ENCODE data around the gene ZFHX2.

Gene ZFHX2

GRCh38 chr14:23572524-23572828, 20.9 kb upstream of the ZFHX2 start:
- no peak for DNase-seq

GRCh38 chr14:23571701-23572523, 20.3 kb upstream of the ZFHX2 start:
- DNase-seq, result no peak

GRCh38 chr14:23570806-23571483, 19.4 kb upstream of the ZFHX2 start:
- DNase-seq, result no peak

GRCh38 chr14:23569443-23570151, 18.0 kb upstream of the ZFHX2 start:
- DNase-seq, result no peak

- DNase-seq, result no peak
Measured at GRCh38 chr14:23568600-23569331, 17.2 kb upstream of the ZFHX2 start.

- DNase-seq, result no peak
Measured at GRCh38 chr14:23568021-23568599, 16.5 kb upstream of the ZFHX2 start.

- peak; percentile 76 for DNase-seq
Measured at GRCh38 chr14:23567186-23568020, 15.8 kb upstream of the ZFHX2 start, which contains the start of gene AP1G2. Gene AP1G2, minus strand, starts transcription at chr14:23567791. Its CDS starts 477 bp downstream, at chr14:23567314.

DNA sequence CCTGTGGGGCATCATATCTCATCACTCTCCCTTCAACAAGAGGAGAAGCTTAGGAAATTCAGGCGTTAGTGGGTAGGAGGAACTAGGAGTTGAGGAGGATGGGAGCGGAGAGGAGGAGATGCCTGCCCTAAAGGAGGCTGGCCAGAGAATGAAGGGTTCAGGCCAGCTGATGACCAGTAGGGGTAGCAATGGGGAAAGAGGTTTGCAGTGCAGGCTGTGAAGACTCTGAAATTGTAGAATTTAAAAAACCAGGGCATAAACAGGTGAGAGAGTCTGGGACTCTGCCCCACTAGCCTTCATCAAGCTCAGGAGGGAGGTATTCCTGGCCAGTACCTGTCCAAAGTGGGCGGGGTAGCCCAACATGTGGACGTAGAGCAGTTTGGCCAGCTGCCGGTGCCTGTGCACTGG, 15.2 kb upstream of the ZFHX2 start:
- DNase-seq, result no peak

- no peak for DNase-seq
Measured at GRCh38 chr14:23566112-23566777, 14.7 kb upstream of the ZFHX2 start.

DNA sequence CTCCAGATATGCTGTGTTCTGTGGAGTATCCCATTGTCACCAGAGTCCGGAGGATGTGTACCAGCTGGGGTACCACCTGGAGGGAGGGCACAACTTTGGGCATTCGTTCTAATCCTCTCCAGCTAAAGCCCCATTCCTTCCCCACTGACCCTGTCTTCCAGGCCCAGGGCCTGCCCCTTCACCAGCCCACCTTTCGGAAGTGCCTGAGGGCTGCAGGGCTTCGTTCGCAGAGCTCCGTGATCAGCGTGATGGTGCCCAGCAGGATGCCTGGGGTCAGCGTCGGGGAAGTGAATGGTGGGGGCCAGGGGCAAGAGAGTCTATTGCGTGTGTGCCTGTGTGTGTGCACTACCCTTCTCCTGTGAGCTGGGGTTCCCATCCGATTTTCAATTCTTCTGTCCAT, 14.1 kb upstream of the ZFHX2 start:
- no peak for DNase-seq

- DNase-seq, result no peak
Measured at GRCh38 chr14:23564876-23565275, 13.3 kb upstream of the ZFHX2 start.

GRCh38 chr14:23564181-23564812, 12.7 kb upstream of the ZFHX2 start:
- no peak for DNase-seq

DNA sequence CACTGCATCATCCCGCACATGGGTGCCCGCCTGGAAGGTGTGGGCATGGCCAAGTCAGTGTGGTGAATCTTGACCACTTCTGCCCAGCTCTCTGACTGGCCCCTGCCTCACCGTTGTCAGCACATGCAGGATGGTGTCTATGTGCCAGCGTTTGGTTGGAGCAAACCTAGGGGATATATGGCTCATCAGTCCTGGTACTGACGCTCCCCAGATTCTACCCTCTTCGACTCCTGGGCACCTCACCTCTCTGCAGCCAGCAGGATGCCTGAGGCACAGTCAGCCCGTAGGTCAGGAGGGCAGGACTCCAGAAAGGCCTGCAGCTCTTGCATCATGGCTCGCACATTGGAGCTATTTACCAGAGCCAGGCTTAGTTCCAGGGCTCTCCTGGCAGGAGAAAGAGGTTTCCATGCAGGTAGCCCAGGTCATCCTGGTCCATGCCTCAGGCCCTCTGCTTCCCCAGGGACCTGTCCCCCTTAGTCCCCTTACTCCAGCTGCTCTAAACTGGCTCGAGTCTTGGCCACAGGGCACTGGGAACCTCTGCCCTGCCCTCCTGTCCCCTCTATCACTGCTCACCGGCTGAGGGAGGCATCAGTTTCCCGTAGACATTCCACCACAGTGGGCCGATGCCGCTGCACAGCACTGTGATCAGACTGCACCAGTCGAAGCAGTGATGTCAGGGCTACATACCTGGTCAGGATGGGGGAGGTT, 12.1 kb upstream of the ZFHX2 start:
- DNase-seq, result no peak

GRCh38 chr14:23562822-23563472, 11.4 kb upstream of the ZFHX2 start:
- DNase-seq, result peak; percentile 50

GRCh38 chr14:23561873-23562821, 10.6 kb upstream of the ZFHX2 start:
- no peak for DNase-seq

- no peak for DNase-seq
Measured at GRCh38 chr14:23561259-23561658, 9.7 kb upstream of the ZFHX2 start.

GRCh38 chr14:23559926-23560520, 8.5 kb upstream of the ZFHX2 start:
- DNase-seq, result no peak
